ENCODE results near the gene ASCC2. TPM values are rescaled to one million over a fixed set of nuclear protein-coding genes. Genes with fewer than 3 reads are reported as not detected.

The ASCC2 gene
- total and polyA plus RNA-seq, 2 donors (not counting 3 experiments of a cell fraction or from before 2014, with no cell fraction given) = 43.6 to 60.7 TPM

DNA sequence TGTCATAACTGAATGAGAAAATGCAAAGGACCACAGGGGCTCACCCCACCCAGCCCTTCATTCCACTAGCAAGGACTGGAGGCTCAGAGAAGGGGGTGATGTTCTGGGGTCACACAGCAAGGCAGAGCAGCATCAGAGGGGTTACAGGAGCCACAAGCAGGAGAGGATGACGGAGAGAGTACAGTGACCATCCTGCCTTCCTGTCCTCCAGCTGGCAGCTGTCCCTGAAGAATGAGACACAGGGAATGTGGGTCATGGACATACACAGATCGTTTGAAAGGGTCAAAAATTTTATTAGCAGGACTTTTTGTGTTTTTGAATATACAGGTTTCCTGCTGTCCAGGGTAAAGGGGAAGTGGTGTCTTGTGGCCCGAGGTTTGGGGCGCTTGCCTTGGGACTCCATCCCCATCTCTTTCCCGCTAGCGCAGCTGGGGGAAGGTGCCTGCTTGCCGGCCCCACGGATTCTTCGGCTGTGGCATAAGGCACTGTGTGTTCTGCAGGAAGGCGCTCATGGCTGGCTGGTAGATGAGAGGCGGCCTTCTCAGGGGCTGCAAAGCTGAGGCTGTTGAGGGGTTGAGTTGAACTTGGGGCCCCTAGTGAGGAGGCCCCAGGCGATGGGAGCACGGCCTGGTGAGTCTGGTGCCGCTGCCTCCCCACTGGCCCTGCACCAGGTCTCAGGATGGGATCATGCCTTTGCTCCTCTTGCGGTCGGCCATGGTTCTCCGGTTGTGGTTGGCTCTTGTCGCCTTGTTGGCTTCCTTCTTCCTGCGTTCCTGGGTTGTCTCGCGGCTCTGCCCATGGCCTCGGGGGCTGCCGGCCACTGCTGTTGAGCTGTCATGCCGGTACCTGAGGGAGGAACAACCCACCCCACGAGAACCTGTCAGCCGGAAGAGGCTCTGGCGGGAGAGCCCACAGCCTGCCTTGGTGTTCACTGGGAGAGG is 49.5 kb downstream of the ASCC2 start:
- CTCF ChIA-PET = no interaction called here
- H3K4me2 ChIP-seq (ENCODE audit: insufficient read depth, low read length) = no peak overlapping the region
- DNase-seq (ENCODE audit: low read depth, low spot score) (no peak), FAIRE-seq (no peak)
- peaks cover 14 to 36% of the 10 kb centered on the region in 2 experiments for H3K36me3 ChIP-seq (ENCODE audit: control insufficient read depth in 2 of 2, extremely low read depth in 1 of 2, insufficient read depth in 2 of 2, low read length in 2 of 2)
- intact Hi-C loops (cut with micrococcal nuclease) = no loop called here
- H3K9me3 ChIP-seq (replicated peaks; ENCODE audit: control insufficient read depth, insufficient read depth, low read length) = no peaks in the 10 kb centered on the region
- H2AFZ ChIP-seq (ENCODE audit: low read depth, low read length) = no peak overlapping the region
- no peak overlapping the region for H3K9ac ChIP-seq (replicated peaks; ENCODE audit: extremely low read depth, insufficient read depth, low read length)
- dilution Hi-C loops (cut with MboI; ENCODE audit: extremely low pct_ligation_motif_present, low sequenced_read_pairs) = no loop called here
- POLR2A ChIA-PET = no interaction called here
- H3K79me2 ChIP-seq (ENCODE audit: control insufficient read depth, insufficient read depth, low read length) = no peaks in the 10 kb centered on the region
- H3K27ac ChIP-seq (ENCODE audit: insufficient read depth, low read depth, low read length) = no peak overlapping the region
- TSS peak; percentile 60 for BruUV-seq (replicated peaks)
- no peaks in the 10 kb centered on the region for H3K9me1 ChIP-seq (replicated peaks; ENCODE audit: control insufficient read depth, extremely low read depth, insufficient read depth, low read length)
- no peak overlapping the region for H3K4me3 ChIP-seq (replicated peaks in 1 of 3; ENCODE audit: insufficient read depth in 1 of 3, low read depth in 1 of 3, low read length in 3 of 3)
- TF ChIP-seq POLR2A (IDR thresholded peaks at IDR 0.05; ENCODE audit: low read depth, low read length) (no peak), GATA2 (IDR thresholded peaks at IDR 0.05; ENCODE audit: insufficient read depth, insufficient read length, low read depth, low read length) (no peak), POLR2AphosphoS5 (IDR thresholded peaks at IDR 0.05; ENCODE audit: insufficient read depth, low read depth, low read length) (no peak), FOS (IDR thresholded peaks at IDR 0.05; ENCODE audit: borderline replicate concordance, insufficient read depth, low read length) (no peak)
- H3K4me1 ChIP-seq (ENCODE audit: control insufficient read depth, extremely low read depth, insufficient read depth, low read length) = no peaks in the 10 kb centered on the region
- no peaks in the 10 kb centered on the region for H3K27me3 ChIP-seq (ENCODE audit: control insufficient read depth in 2 of 2, insufficient read depth in 2 of 2, low read length in 2 of 2)
- no peaks in the 10 kb centered on the region for H4K20me1 ChIP-seq (replicated peaks; ENCODE audit: control insufficient read depth, extremely low read depth, insufficient read depth, low read length)

DNA sequence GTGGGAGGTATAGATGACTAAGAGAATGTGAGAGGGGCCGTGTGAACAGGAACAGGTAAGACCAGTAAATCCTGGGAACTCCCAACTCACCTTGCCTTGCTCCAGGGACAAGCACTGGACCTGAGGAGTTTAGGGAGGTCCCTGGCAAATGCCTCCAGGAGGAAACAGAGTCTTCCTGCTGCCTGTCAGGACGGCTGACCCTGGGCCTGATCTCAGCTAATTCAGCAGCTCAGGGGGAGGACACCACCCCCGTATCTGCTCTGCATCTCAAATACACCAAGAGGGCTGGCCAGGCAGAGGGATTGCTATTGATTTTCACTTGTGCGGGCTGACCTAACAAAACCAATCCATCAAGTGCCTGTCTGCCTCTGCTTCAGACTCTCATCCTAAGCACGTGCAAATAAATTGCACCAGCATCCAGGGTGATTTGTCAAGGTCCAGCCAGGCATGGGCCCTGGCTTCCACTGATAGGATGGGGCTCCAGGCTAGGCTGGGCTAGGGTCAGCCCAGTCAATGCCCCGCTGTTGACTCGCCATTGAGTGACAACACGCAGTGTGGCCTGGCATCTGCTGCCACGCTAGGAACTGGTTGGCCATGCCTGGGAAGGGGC is 50.6 kb downstream of the ASCC2 start:
- ChIA-PET POLR2A (no interaction called here), CTCF (interaction anchor here (1.4 kb wide), 1 partner anchor 301 kb away, joined by 3 read pairs; no protein-coding TSS in a partner anchor)
- TF ChIP-seq, protein P1, sequence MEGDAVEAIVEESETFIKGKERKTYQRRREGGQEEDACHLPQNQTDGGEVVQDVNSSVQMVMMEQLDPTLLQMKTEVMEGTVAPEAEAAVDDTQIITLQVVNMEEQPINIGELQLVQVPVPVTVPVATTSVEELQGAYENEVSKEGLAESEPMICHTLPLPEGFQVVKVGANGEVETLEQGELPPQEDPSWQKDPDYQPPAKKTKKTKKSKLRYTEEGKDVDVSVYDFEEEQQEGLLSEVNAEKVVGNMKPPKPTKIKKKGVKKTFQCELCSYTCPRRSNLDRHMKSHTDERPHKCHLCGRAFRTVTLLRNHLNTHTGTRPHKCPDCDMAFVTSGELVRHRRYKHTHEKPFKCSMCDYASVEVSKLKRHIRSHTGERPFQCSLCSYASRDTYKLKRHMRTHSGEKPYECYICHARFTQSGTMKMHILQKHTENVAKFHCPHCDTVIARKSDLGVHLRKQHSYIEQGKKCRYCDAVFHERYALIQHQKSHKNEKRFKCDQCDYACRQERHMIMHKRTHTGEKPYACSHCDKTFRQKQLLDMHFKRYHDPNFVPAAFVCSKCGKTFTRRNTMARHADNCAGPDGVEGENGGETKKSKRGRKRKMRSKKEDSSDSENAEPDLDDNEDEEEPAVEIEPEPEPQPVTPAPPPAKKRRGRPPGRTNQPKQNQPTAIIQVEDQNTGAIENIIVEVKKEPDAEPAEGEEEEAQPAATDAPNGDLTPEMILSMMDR (IDR thresholded peaks at IDR 0.05; ENCODE audit: extremely low read depth in 1 of 2, insufficient read depth in 1 of 2, low read depth in 1 of 2, low read length in 2 of 2) = no peak
- TF ChIP-seq MYC (IDR thresholded peaks at IDR 0.05; ENCODE audit: low read depth, low read length) (no peak), FOS (IDR thresholded peaks at IDR 0.05; ENCODE audit: borderline replicate concordance, insufficient read depth, low read length) (no peak), POLR2AphosphoS5 (IDR thresholded peaks at IDR 0.05; ENCODE audit: insufficient read depth, low read depth, low read length) (no peak), EZH2 (IDR thresholded peaks at IDR 0.05; ENCODE audit: borderline replicate concordance, low read depth, low read length, severe bottlenecking) (no peak), JUN (IDR thresholded peaks at IDR 0.05; ENCODE audit: borderline replicate concordance, insufficient read depth, insufficient read length, low read depth) (no peak), GATA2 (IDR thresholded peaks at IDR 0.05; ENCODE audit: insufficient read depth, insufficient read length, low read depth, low read length) (no peak), POLR2A (IDR thresholded peaks at IDR 0.05; ENCODE audit: low read depth, low read length) (no peak)
- TF ChIP-seq, protein P2, sequence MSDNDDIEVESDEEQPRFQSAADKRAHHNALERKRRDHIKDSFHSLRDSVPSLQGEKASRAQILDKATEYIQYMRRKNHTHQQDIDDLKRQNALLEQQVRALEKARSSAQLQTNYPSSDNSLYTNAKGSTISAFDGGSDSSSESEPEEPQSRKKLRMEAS (IDR thresholded peaks at IDR 0.05; ENCODE audit: insufficient read depth, insufficient read length) = no peak
- Histone ChIP-seq H3K9ac (replicated peaks; ENCODE audit: extremely low read depth, insufficient read depth, low read length) (no peak overlapping the region), H2AFZ (ENCODE audit: low read depth, low read length) (no peak overlapping the region), H3K27ac (ENCODE audit: insufficient read depth, low read depth, low read length) (no peak overlapping the region), H3K36me3 (ENCODE audit: control insufficient read depth in 2 of 2, extremely low read depth in 1 of 2, insufficient read depth in 2 of 2, low read length in 2 of 2) (peaks cover 9 to 27% of the 10 kb centered on the region in 2 experiments), H4K20me1 (replicated peaks; ENCODE audit: control insufficient read depth, extremely low read depth, insufficient read depth, low read length) (no peaks in the 10 kb centered on the region), H3K9me3 (replicated peaks; ENCODE audit: control insufficient read depth, insufficient read depth, low read length) (no peaks in the 10 kb centered on the region), H3K79me2 (ENCODE audit: control insufficient read depth, insufficient read depth, low read length) (no peaks in the 10 kb centered on the region), H3K4me2 (ENCODE audit: insufficient read depth, low read length) (no peak overlapping the region), H3K27me3 (ENCODE audit: control insufficient read depth in 2 of 2, insufficient read depth in 2 of 2, low read length in 2 of 2) (no peaks in the 10 kb centered on the region), H3K9me1 (replicated peaks; ENCODE audit: control insufficient read depth, extremely low read depth, insufficient read depth, low read length) (no peaks in the 10 kb centered on the region), H3K4me3 (replicated peaks in 1 of 3; ENCODE audit: insufficient read depth in 1 of 3, low read depth in 1 of 3, low read length in 3 of 3) (no peak overlapping the region), H3K4me1 (ENCODE audit: control insufficient read depth, extremely low read depth, insufficient read depth, low read length) (no peaks in the 10 kb centered on the region)
- DNase-seq (ENCODE audit: low read depth, low spot score) (no peak), FAIRE-seq (no peak)
- no TSS peak for BruUV-seq (replicated peaks)
- intact Hi-C loops (cut with micrococcal nuclease) (loop anchor here (1.0 kb wide), 1 partner anchor 33 kb away; no protein-coding TSS in a partner anchor), dilution Hi-C loops (cut with MboI; ENCODE audit: extremely low pct_ligation_motif_present, low sequenced_read_pairs) (no loop called here)

Data from endothelial cell of umbilical vein (primary cell).